IMR-90 (cell line): ENCODE measurements around the gene DBNDD2. TPM values are rescaled to one million over a fixed set of nuclear protein-coding genes. Genes with fewer than 3 reads are reported as not detected.

ENCODE experiments used
- ATAC-seq: fragments of 200-7000 bp; cut with Tn5 transposase; 2 replicates; pipeline ENCODE4 v1.9.1; 2020; ENCODE audit warnings: low read depth, mild to moderate bottlenecking, moderate library complexity
- BruUV-seq: library from RNA; stranded (reverse); fragments of 400-500 nt; replicated peaks from 2 replicates; lab custom pipeline; 2021; lab: Mats Ljungman, UMichigan
- CTCF ChIA-PET: fragments of 300-600 bp; formaldehyde crosslinking; extraction: SDS; loops from one replicate; lab custom pipeline; 2021; ENCODE audit warnings: antibody characterized with exemption; lab: Yijun Ruan, JAX
- POLR2A ChIA-PET: fragments of 300-600 bp; sonication (Branson Sonifier 250); formaldehyde crosslinking; loops from one replicate; lab custom pipeline; 2022; ENCODE audit warnings: antibody characterized with exemption; ENCODE audit not compliant: unreplicated experiment; lab: Charles Lee
- DNase-seq: peaks from one replicate; pipeline ENCODE4 v3.0.0; 2013
- H2AFZ ChIP-seq: replicated peaks from 2 replicates; pipeline ENCODE3; 2013; ENCODE audit warnings: low read length, mild to moderate bottlenecking; ENCODE audit not compliant: poor library complexity
- H2AK5ac ChIP-seq: 2 replicates; pipeline ENCODE4 v1.6.1; 2013; ENCODE audit warnings: low read depth, low read length, inconsistent platforms
- H2AK9ac ChIP-seq: replicated peaks from 2 replicates; pipeline ENCODE3; 2013; ENCODE audit warnings: mild to moderate bottlenecking, low read depth, low read length, moderate library complexity; ENCODE audit not compliant: poor library complexity
- H2BK120ac ChIP-seq: 2 replicates; pipeline ENCODE4 v1.6.1; 2013; ENCODE audit warnings: low read depth, low read length, inconsistent platforms
- H2BK15ac ChIP-seq: 3 replicates; pipeline ENCODE4 v1.6.1; 2013; ENCODE audit warnings: low read depth, low read length, inconsistent platforms
- H2BK20ac ChIP-seq: 2 replicates; pipeline ENCODE4 v1.6.1; 2013; ENCODE audit warnings: low read depth, mild to moderate bottlenecking, inconsistent platforms, low read length, moderate library complexity
- H2BK5ac ChIP-seq: 2 replicates; pipeline ENCODE4 v1.6.1; 2013; ENCODE audit warnings: mild to moderate bottlenecking, low read depth, low read length, inconsistent platforms; ENCODE audit not compliant: poor library complexity, severe bottlenecking
- H3K14ac ChIP-seq: replicated peaks from 2 replicates; pipeline ENCODE4 v1.6.1; 2013; ENCODE audit warnings: low read depth, low read length, inconsistent platforms
- H3K18ac ChIP-seq: 2 replicates; pipeline ENCODE4 v1.6.1; 2013; ENCODE audit warnings: low read depth, low read length, control low read depth
- H3K23ac ChIP-seq: 2 replicates; pipeline ENCODE4 v1.6.1; 2013; ENCODE audit warnings: low read depth, low read length, inconsistent platforms
- H3K27ac ChIP-seq: 2 replicates; pipeline ENCODE4 v1.5.1; 2013; ENCODE audit warnings: mild to moderate bottlenecking, control low read depth, low read length; ENCODE audit not compliant: insufficient read depth
- H3K27me3 ChIP-seq: 2 replicates; pipeline ENCODE4 v1.6.1; 2013; ENCODE audit warnings: low read length; ENCODE audit not compliant: control insufficient read depth, insufficient read depth
- H3K36me3 ChIP-seq: 2 replicates; pipeline ENCODE4 v1.6.1; 2013; ENCODE audit warnings: low read length, mixed read lengths; ENCODE audit not compliant: control insufficient read depth, insufficient read depth
- H3K4ac ChIP-seq: 2 replicates; pipeline ENCODE4 v1.6.1; 2013; ENCODE audit warnings: low read depth, low read length, inconsistent platforms
- H3K4me1 ChIP-seq: 2 replicates; pipeline ENCODE4 v1.6.1; 2013; ENCODE audit warnings: low read length, mixed read lengths; ENCODE audit not compliant: control insufficient read depth, insufficient read depth
- H3K4me2 ChIP-seq: 2 replicates; pipeline ENCODE4 v1.6.1; 2013; ENCODE audit warnings: low read depth, mild to moderate bottlenecking, control low read depth, low read length, moderate library complexity
- H3K4me3 ChIP-seq: 2 replicates; pipeline ENCODE4 v1.5.1; 2013; ENCODE audit warnings: low read depth, mild to moderate bottlenecking, control low read depth, low read length, moderate library complexity; ENCODE audit not compliant: insufficient read depth
- H3K56ac ChIP-seq: 2 replicates; pipeline ENCODE4 v1.6.1; 2013; ENCODE audit warnings: low read length, inconsistent platforms; ENCODE audit not compliant: insufficient read depth; ENCODE audit errors: extremely low read depth
- H3K79me1 ChIP-seq, 2 experiments: 2 replicates each; pipeline ENCODE4 v1.6.1; 2013; ENCODE audit warnings: low read length in 2 of 2, inconsistent platforms in 1 of 2, low read depth in 1 of 2
- H3K9ac ChIP-seq: 2 replicates; pipeline ENCODE4 v1.6.1; 2013; ENCODE audit warnings: low read depth, low read length, control low read depth
- H3K9me1 ChIP-seq: 2 replicates; pipeline ENCODE4 v1.6.1; 2013; ENCODE audit warnings: low read length, inconsistent platforms; ENCODE audit not compliant: insufficient read depth
- H3K9me3 ChIP-seq: 2 replicates; pipeline ENCODE4 v1.6.1; 2013; ENCODE audit warnings: low read length; ENCODE audit not compliant: control insufficient read depth, insufficient read depth
- H4K20me1 ChIP-seq: 2 replicates; pipeline ENCODE4 v1.6.1; 2013; ENCODE audit warnings: low read length, inconsistent platforms; ENCODE audit not compliant: insufficient read depth
- H4K5ac ChIP-seq: 2 replicates; pipeline ENCODE4 v1.6.1; 2013; ENCODE audit warnings: mild to moderate bottlenecking, low read depth, low read length, control low read depth
- H4K8ac ChIP-seq, 2 experiments: 2 replicates each; pipeline ENCODE4 v1.6.1; 2013; ENCODE audit warnings: low read depth in 2 of 2, low read length in 2 of 2, control low read depth in 1 of 2, inconsistent platforms in 1 of 2
- H4K91ac ChIP-seq: 2 replicates; pipeline ENCODE4 v1.6.1; 2013; ENCODE audit warnings: low read depth, low read length, inconsistent platforms; ENCODE audit not compliant: insufficient read depth
- BHLHE40 ChIP-seq: fragments of 150-350 bp; IDR thresholded peaks from 2 replicates; pipeline ENCODE4 v1.6.1; 2016; ENCODE audit warnings: mild to moderate bottlenecking, low read depth, low read length
- CEBPB ChIP-seq: IDR thresholded peaks from 2 replicates; pipeline ENCODE4 v1.6.1; 2012; ENCODE audit warnings: low read depth, low read length, improper control_type of control experiment
- CHD1 ChIP-seq: IDR thresholded peaks from 2 replicates; pipeline ENCODE4 v1.6.1; 2012; ENCODE audit warnings: low read depth, low read length, improper control_type of control experiment
- FOS ChIP-seq: fragments of 150-350 bp; IDR thresholded peaks from 2 replicates; pipeline ENCODE4 v1.6.1; 2016; ENCODE audit warnings: low read depth, low read length
- MAZ ChIP-seq: IDR thresholded peaks from 2 replicates; pipeline ENCODE4 v1.6.1; 2012; ENCODE audit warnings: low read depth, mild to moderate bottlenecking, low read length, improper control_type of control experiment, moderate library complexity, borderline replicate concordance
- MXI1 ChIP-seq: IDR thresholded peaks from 2 replicates; pipeline ENCODE4 v1.6.1; 2012; ENCODE audit warnings: low read depth, mild to moderate bottlenecking, low read length, moderate library complexity, borderline replicate concordance
- NFE2L2 ChIP-seq: fragments of 150-350 bp; IDR thresholded peaks from 2 replicates; pipeline ENCODE4 v1.6.1; 2016; ENCODE audit warnings: low read depth, mild to moderate bottlenecking, low read length
- POLR2A ChIP-seq: IDR thresholded peaks from 2 replicates; pipeline ENCODE4 v1.6.1; 2012; ENCODE audit warnings: mild to moderate bottlenecking, low read depth, low read length
- RAD21 ChIP-seq: IDR thresholded peaks from 2 replicates; pipeline ENCODE4 v1.6.1; 2012; ENCODE audit warnings: low read length, improper control_type of control experiment
- RCOR1 ChIP-seq: IDR thresholded peaks from 2 replicates; pipeline ENCODE4 v1.6.1; 2012; ENCODE audit warnings: mild to moderate bottlenecking, low read length, improper control_type of control experiment; ENCODE audit not compliant: insufficient replicate concordance
- RFX5 ChIP-seq: IDR thresholded peaks from 2 replicates; pipeline ENCODE4 v1.8.0; 2012; ENCODE audit warnings: low read depth, mild to moderate bottlenecking, low read length, moderate library complexity
- SMC3 ChIP-seq: fragments of 150-350 bp; IDR thresholded peaks from 2 replicates; pipeline ENCODE4 v1.6.1; 2016; ENCODE audit warnings: low read depth, mild to moderate bottlenecking, antibody characterized with exemption, low read length, moderate library complexity
- WGBS, 2 experiments: methylation state at CpG; one replicate each; pipeline versions ENCODE4 v1.1.5 to v1.1.7; 2013; ENCODE audit warnings: missing lambda C conversion rate in 2 of 2; ENCODE audit not compliant: insufficient read length in 1 of 2; ENCODE audit errors: extremely low coverage in 2 of 2; 5-methylcytosine and 5-hydroxymethylcytosine counted together
- dilution Hi-C: fragments of 300-500 bp; cut with HindIII; formaldehyde crosslinking; loops from one replicate; pipeline ENCODE4 v1.14.3; 2018; ENCODE audit warnings: low sequenced_read_pairs; ENCODE audit not compliant: unreplicated experiment
- in situ Hi-C: fragments of 300-500 bp; cut with MboI; formaldehyde crosslinking; loops from 3 replicates; pipeline ENCODE4 v1.14.3; 2019; ENCODE audit warnings: low sequenced_read_pairs, inconsistent platforms, mixed read lengths
- intact Hi-C: fragments of 100-400 bp; cut with micrococcal nuclease; formaldehyde crosslinking; loops from 2 replicates; pipeline ENCODE4 v1.10.0; 2022
- polyA plus RNA-seq, 3 experiments: library from polyadenylated mRNA; depleted of rRNA; stranded (reverse); fragments of >200 nt; gene quantifications; 2 replicates each; pipeline ENCODE4 v1.2.3, GENCODE V29; 2012; ENCODE audit warnings: low replicate concordance in 1 of 3
- total RNA-seq: library from RNA; depleted of rRNA; stranded (reverse); fragments of >200 nt; gene quantifications from 2 replicates; pipeline ENCODE4 v1.2.3, GENCODE V29; 2012
- TF ChIP-seq, protein P1 (sequence below): conservative IDR thresholded peaks from 2 replicates; pipeline ENCODE4 v1.5.1; 2012; ENCODE audit warnings: mild to moderate bottlenecking, low read depth, low read length, improper control_type of control experiment
- TF ChIP-seq, protein P2 (sequence below): fragments of 150-350 bp; IDR thresholded peaks from 2 replicates; pipeline ENCODE4 v1.6.1; 2016; ENCODE audit warnings: low read depth, mild to moderate bottlenecking, low read length, moderate library complexity, borderline replicate concordance
- TF ChIP-seq, protein P3 (sequence below): fragments of 150-350 bp; IDR thresholded peaks from 2 replicates; pipeline ENCODE4 v1.6.1; 2017; ENCODE audit warnings: mild to moderate bottlenecking, antibody characterized with exemption, low read length, low read depth

The DBNDD2 gene
- total and polyA plus RNA-seq, 2 of the 4 experiments (the other 2 are of a cell fraction), result 1.3 to 9.3 TPM

DNA sequence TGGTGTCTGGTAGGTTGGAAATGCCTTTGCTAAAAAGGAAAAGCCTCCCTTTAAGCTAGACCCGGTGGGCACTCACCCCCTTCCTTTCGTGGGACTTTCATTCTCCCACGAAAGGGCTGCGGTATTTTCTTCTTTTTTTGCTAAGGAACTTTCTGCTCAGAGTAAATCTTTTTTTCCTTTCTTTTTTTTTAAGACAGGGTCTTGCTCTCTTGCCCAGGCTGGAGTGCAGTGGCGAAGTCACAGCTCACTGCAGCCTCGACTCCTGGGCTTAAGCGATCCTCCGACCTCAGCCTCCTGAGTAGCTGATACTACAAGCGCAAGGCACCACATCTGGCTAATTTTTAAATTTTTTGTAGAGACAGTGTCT is 34.0 kb upstream of the DBNDD2 start:
- dilution Hi-C loops, result no loop called here
- H2AFZ ChIP-seq, result peak overlapping the region; percentile 88

More for the DNA sequence above, 34.0 kb upstream of the DBNDD2 start:
- H3K79me1 ChIP-seq, result no peaks in the 10 kb centered on the region
- H2BK120ac ChIP-seq, result no peak overlapping the region
- intact Hi-C loops, result loop anchor here (1.0 kb wide), 2 partner anchors 63 to 397 kb away; no protein-coding TSS in a partner anchor
- no peak overlapping the region for H3K4me3 ChIP-seq
- H3K4me2 ChIP-seq, result no peak overlapping the region
- H4K8ac ChIP-seq, result peak overlapping the region in 1 of 2 experiments; percentile 53; a peak in 1 of 4 replicates
- H2AK9ac ChIP-seq, result peak overlapping the region; percentile 53
- no peaks in the 10 kb centered on the region for H3K36me3 ChIP-seq
- no peak overlapping the region for H3K27ac ChIP-seq
- no peak overlapping the region for H4K91ac ChIP-seq
- DNase-seq (no peak), ATAC-seq (no peak)
- WGBS, 2 experiments, result 44% methylated on average over 3 of the region's 9 CpGs; no CpG with 5 or more reads in 1 of the 2 experiments
- ChIA-PET CTCF (interaction anchor here (0.7 to 3.7 kb wide), 19 partner anchors 9 to 405 kb away, joined by 3 to 38 read pairs (median 4); partner anchors contain the start of gene SYS1), POLR2A (no interaction called here)
- no peak for TF ChIP-seq RCOR1
- TF ChIP-seq CEBPB, result no peak
- no peak for TF ChIP-seq FOS
- TF ChIP-seq CHD1, result no peak
- TF ChIP-seq, protein P1, sequence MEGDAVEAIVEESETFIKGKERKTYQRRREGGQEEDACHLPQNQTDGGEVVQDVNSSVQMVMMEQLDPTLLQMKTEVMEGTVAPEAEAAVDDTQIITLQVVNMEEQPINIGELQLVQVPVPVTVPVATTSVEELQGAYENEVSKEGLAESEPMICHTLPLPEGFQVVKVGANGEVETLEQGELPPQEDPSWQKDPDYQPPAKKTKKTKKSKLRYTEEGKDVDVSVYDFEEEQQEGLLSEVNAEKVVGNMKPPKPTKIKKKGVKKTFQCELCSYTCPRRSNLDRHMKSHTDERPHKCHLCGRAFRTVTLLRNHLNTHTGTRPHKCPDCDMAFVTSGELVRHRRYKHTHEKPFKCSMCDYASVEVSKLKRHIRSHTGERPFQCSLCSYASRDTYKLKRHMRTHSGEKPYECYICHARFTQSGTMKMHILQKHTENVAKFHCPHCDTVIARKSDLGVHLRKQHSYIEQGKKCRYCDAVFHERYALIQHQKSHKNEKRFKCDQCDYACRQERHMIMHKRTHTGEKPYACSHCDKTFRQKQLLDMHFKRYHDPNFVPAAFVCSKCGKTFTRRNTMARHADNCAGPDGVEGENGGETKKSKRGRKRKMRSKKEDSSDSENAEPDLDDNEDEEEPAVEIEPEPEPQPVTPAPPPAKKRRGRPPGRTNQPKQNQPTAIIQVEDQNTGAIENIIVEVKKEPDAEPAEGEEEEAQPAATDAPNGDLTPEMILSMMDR, result no peak
- no peak for TF ChIP-seq NFE2L2
- TF ChIP-seq, protein P2, sequence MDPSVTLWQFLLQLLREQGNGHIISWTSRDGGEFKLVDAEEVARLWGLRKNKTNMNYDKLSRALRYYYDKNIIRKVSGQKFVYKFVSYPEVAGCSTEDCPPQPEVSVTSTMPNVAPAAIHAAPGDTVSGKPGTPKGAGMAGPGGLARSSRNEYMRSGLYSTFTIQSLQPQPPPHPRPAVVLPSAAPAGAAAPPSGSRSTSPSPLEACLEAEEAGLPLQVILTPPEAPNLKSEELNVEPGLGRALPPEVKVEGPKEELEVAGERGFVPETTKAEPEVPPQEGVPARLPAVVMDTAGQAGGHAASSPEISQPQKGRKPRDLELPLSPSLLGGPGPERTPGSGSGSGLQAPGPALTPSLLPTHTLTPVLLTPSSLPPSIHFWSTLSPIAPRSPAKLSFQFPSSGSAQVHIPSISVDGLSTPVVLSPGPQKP, result no peak
- TF ChIP-seq MAZ, result no peak
- no peak for TF ChIP-seq MXI1
- TF ChIP-seq, protein P3, sequence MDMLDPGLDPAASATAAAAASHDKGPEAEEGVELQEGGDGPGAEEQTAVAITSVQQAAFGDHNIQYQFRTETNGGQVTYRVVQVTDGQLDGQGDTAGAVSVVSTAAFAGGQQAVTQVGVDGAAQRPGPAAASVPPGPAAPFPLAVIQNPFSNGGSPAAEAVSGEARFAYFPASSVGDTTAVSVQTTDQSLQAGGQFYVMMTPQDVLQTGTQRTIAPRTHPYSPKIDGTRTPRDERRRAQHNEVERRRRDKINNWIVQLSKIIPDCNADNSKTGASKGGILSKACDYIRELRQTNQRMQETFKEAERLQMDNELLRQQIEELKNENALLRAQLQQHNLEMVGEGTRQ, result no peak
- TF ChIP-seq SMC3, result no peak
- TF ChIP-seq RFX5, result no peak
- TF ChIP-seq POLR2A, result no peak
- TF ChIP-seq RAD21, result no peak
- TF ChIP-seq BHLHE40, result no peak
- no peaks in the 10 kb centered on the region for H3K27me3 ChIP-seq
- H3K9me1 ChIP-seq, result no peaks in the 10 kb centered on the region
- in situ Hi-C loops, result no loop called here
- H2BK20ac ChIP-seq, result no peak overlapping the region
- H2BK15ac ChIP-seq, result no peak overlapping the region
- H3K23ac ChIP-seq, result no peak overlapping the region
- no peak overlapping the region for H3K4ac ChIP-seq
- no TSS peak for BruUV-seq
- no peak overlapping the region for H3K18ac ChIP-seq
- H4K20me1 ChIP-seq, result no peaks in the 10 kb centered on the region
- no peak overlapping the region for H3K9ac ChIP-seq
- H3K56ac ChIP-seq, result no peak overlapping the region
- no peak overlapping the region for H2BK5ac ChIP-seq
- H2AK5ac ChIP-seq, result no peak overlapping the region
- no peaks in the 10 kb centered on the region; the same call in 1 of the 2 replicates for H3K4me1 ChIP-seq
- no peaks in the 10 kb centered on the region for H3K9me3 ChIP-seq
- no peak overlapping the region for H3K14ac ChIP-seq
- H4K5ac ChIP-seq, result no peak overlapping the region
